ENCODE measurements around the gene KIAA1671. TPM values are rescaled to one million over a fixed set of nuclear protein-coding genes. Genes with fewer than 3 reads are reported as not detected.

Gene KIAA1671
- total RNA-seq, 4 donors from 2014 or later: 7.5 to 26.5 (median 9.1) TPM

DNA sequence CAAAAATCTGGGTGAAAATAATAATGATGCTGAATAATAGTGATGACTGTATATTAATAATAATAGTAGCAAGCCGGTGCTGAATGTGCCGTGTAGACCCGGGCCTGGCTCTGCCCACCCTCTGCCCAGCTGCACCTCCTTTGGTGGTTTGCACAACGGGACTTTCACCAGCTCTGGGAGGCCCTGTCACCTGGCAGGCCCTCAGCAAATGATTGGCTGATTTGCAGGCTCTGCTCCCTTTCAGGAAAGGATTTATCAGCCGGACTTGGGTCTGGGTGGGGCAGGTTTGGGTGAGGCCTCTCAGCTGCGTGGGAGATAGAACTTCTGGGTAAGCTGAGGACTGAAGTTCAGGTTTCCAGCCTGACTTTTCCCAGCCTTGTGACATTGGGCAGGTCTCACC is 21.4 kb downstream of the KIAA1671 start:
- DNase-seq (ENCODE audit: low spot score): no peak
- no peak for ATAC-seq (ENCODE audit: low FRiP score)
- TF ChIP-seq, protein P1, sequence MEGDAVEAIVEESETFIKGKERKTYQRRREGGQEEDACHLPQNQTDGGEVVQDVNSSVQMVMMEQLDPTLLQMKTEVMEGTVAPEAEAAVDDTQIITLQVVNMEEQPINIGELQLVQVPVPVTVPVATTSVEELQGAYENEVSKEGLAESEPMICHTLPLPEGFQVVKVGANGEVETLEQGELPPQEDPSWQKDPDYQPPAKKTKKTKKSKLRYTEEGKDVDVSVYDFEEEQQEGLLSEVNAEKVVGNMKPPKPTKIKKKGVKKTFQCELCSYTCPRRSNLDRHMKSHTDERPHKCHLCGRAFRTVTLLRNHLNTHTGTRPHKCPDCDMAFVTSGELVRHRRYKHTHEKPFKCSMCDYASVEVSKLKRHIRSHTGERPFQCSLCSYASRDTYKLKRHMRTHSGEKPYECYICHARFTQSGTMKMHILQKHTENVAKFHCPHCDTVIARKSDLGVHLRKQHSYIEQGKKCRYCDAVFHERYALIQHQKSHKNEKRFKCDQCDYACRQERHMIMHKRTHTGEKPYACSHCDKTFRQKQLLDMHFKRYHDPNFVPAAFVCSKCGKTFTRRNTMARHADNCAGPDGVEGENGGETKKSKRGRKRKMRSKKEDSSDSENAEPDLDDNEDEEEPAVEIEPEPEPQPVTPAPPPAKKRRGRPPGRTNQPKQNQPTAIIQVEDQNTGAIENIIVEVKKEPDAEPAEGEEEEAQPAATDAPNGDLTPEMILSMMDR (IDR thresholded peaks at IDR 0.05): no peak

GRCh38 chr22:24975125-24975640 is 22.7 kb downstream of the KIAA1671 start:
- ATAC-seq (ENCODE audit: low FRiP score) (no peak), DNase-seq (ENCODE audit: low spot score) (no peak)
- TF ChIP-seq, protein P1 (IDR thresholded peaks at IDR 0.05): no peak

DNA sequence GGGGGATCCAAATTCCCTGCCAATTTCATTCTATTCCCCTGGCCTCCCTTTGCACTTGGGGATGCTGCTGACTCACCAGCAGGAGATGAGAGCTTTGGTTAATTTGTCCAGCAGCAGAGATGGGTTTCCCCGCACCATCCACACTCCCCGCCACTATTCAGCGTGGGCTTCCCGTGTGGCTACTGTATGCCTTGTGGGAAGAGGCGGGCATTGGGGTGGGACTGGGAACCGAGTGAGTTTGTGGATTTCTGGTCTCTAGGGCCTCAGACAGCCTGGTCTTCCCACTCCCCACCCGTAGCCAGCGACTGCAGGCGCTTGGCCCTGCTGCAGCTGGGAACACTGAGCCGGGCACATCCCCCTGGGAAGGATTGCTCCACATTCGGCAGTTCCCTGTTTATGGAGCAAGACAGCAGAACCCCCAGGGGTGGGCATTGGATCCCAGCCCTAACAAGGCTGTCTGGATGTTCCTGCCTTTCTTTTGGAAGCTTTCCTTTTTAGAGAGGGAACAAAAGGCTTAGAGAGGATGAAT is 23.4 kb downstream of the KIAA1671 start:
- DNase-seq (ENCODE audit: low spot score) (no peak), ATAC-seq (ENCODE audit: low FRiP score) (peak; percentile 55)
- TF ChIP-seq, protein P1 (IDR thresholded peaks at IDR 0.05): no peak

GRCh38 chr22:24976442-24977218 is 24.1 kb downstream of the KIAA1671 start:
- TF ChIP-seq, protein P1 (IDR thresholded peaks at IDR 0.05): no peak
- ATAC-seq (ENCODE audit: low FRiP score) (no peak), DNase-seq (ENCODE audit: low spot score) (no peak)

DNA sequence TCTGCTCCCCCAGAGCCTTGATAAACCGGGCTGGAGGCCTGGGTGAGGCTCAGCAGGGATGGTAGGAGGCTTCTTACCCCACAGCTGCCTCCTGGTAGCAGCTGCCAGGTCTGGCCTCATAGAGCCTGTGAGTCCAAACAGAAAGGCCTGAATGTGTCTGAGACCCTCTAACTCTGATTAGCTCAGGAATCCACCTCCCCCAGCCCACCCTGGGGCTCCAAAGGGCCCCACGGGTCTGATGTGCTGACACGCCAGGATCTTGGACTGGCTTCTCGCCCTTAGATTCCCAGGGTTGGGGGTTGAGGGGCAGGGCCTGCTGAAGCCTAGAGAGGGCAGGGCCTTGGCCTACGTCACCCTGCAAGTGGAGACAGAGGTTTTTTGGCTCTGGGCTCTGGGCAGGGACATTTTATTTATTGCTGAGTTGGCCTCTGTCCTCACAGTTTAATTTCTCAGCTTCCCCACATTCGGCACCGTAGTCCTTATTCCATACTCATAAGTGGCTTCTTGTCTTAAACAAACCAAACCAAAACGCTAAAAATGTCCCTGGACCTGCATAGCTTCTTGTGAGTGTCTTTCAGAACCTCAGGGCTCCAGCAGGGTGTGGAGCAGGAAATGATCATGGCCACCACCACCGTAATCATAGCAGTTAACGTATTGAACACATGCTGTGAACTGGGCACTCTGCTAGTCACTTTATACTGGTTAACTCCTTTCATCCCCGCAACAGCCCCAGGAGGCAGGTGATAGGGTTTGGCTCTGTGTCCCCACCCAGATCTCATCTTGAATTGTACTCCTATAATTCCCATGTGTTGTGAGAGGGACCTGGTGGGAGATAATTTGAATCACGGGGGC is 25.1 kb downstream of the KIAA1671 start:
- TF ChIP-seq, protein P1 (IDR thresholded peaks at IDR 0.05): no peak
- ATAC-seq (ENCODE audit: low FRiP score): peak; percentile 38
- DNase-seq (ENCODE audit: low spot score): no peak

GRCh38 chr22:24978308-24978707 is 25.8 kb downstream of the KIAA1671 start:
- no peak for ATAC-seq (ENCODE audit: low FRiP score)
- no peak for DNase-seq (ENCODE audit: low spot score)
- TF ChIP-seq, protein P1 (IDR thresholded peaks at IDR 0.05): no peak
